ENCODE results near the gene FAM168B.

The FAM168B gene

DNA sequence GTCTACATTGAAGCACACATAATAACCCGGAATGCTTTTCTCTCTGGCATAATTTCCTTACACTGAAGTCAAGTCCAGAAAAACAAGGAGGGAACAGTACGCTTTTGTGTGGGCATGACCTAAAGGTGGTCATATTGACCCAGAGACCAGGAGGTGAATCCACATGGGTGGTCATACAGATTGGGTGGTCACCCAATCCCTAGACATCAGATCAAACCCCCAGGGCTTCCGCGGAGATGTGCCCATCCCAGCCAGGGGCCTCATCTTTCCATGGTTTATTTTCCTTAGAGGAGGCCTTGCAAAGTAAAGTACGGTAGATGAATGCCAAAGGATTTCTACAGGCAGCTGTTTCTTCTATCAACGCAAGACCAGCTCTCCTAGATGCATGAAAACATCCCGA lies 38.8 kb downstream of the FAM168B start:
- DNase-seq = no peak

DNA sequence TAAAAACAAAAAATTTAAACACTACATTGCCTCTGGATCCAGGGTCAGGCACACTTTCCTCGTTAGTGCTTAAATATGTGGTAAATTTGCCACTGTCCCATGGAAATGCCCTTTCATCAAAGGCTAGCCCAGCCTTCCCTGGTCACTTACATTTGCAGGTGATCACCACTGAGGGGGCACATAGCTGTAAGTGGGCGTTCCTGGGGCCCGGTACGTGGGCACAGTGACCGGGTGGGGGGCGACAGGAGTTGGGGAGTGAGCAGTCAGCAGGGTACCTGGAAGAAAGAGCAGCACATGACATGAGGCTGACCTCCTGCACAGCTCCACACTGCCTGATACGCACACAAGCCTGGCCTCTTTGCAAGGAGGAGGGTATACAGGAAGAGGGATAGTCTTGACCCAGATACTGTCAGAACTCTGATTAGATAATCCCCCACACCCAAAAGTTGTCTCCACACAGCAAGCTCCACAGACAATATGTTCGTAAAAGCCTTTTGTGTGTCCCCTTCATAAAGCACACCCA lies 40.5 kb downstream of the FAM168B start:
- DNase-seq = no peak

GRCh38 chr2:131050896-131051295 lies 42.4 kb downstream of the FAM168B start:
- no peak for DNase-seq

- DNase-seq = no peak
Observed at GRCh38 chr2:131049150-131049718, 44.0 kb downstream of the FAM168B start.

- no peak for DNase-seq
Observed at GRCh38 chr2:131048641-131049040, 44.6 kb downstream of the FAM168B start.

- DNase-seq = no peak
Observed at GRCh38 chr2:131047920-131048560, 45.2 kb downstream of the FAM168B start.

DNA sequence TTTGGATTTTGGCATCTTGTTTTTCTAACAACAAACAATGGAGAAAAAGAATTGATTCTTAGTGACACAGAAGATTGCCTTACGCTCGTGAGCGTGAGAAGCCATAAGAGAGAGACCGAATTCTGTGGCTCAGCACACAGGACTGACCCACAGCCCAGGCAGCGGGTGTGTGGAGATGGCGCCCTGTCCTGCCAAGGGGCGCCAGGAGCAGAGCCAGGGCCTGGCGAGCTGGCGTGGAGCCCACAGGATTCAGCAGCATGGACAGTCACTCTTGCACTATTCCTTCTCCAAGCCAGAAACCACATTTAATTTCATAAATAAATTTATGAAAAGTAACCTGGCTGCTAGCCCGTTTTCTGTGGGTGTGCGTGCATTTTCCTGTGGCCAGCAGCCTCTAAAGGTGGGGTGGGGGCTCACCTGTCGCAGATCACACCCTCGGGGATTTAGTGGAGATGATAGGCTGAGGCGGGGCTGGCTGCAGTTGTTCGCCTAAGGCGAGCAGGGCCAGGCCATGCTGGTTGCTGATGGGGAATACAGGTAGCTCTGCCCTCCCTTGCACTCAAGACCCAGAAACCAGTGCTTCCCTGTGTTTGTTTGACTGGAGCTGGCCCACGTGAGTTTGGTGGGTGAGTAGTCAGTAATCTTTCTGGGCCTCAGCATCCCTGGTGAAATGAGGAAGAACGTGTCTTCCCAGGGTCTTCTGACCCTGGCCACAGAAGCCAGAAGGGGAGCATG lies 46.2 kb downstream of the FAM168B start:
- DNase-seq = no peak

DNA sequence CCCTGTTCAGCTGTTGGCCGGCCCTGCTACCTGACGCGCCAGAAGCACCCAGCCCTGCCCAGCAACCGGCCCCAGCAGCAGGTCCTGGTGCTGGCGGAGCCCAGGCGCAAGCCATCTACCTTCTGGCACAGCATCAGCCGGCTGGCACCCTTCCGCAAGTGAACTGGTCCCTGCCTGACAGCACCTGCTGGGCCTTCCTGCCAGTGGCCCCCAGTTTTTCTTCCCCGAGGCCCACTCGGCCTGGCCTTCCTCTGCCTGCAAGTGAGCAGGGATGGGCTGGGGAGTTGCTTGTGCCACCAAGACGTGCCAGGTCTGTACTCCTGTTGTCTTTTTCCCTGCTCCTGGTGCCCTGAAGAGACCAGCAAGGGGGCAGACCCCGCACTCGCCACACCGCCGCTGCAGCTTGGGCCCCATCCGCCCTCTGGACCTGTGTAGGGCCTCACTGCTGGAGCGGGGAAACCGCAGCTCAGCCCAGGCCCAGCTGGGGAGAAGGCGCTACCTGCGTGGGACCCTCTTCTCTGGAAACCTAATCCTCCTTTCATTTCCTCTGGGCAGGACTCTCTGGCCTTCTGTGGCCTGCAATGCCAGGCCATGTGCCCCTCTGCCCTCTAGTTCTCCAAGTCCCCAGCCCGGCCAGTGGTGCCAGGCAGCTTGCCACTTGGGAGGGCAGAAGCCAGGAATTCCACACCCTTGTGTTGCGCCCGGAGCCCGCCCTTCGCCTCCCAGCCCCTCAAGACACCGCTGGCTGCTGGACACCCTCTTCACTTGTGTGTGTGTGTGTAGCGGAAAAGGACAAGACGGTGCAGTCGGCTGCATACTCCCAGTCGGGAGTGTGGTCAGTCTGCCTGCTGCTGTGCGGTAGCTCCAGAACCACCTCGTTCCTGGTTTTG lies 47.0 kb downstream of the FAM168B start:
- DNase-seq = no peak

GRCh38 chr2:131045286-131046027 lies 47.8 kb downstream of the FAM168B start:
- DNase-seq = no peak

GRCh38 chr2:131044757-131045150 lies 48.5 kb downstream of the FAM168B start:
- no peak for DNase-seq

DNA sequence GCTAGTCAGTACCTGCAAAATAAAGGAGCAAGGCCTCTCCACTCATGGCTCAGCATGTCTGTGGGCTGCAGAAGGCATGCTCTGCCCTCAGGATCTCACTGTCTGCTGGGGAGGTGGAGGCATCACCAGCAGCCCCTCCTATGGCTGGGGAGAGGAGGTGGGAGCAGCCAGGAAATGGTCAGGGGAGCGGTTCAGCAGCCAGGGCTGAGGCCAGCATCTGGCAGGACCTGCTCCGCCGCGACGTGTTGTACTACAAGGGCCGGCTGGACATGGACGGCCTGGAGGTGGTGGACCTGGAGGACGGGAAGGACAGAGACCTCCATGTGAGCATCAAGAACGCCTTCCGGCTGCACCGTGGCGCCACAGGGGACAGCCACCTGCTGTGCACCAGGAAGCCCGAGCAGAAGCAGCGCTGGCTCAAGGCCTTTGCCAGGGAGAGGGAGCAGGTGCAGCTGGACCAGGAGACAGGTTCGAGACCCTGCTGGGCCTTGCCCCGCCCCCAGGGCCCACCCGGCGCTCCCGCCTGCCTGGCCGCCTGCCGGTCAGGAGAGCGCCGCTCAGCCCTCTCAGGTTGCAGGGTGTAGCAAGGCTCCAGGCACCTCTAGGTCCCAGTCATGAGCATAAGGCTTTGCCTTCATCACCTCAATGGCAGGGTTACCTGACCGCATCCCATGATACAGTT lies 49.0 kb downstream of the FAM168B start:
- DNase-seq = no peak

DNA sequence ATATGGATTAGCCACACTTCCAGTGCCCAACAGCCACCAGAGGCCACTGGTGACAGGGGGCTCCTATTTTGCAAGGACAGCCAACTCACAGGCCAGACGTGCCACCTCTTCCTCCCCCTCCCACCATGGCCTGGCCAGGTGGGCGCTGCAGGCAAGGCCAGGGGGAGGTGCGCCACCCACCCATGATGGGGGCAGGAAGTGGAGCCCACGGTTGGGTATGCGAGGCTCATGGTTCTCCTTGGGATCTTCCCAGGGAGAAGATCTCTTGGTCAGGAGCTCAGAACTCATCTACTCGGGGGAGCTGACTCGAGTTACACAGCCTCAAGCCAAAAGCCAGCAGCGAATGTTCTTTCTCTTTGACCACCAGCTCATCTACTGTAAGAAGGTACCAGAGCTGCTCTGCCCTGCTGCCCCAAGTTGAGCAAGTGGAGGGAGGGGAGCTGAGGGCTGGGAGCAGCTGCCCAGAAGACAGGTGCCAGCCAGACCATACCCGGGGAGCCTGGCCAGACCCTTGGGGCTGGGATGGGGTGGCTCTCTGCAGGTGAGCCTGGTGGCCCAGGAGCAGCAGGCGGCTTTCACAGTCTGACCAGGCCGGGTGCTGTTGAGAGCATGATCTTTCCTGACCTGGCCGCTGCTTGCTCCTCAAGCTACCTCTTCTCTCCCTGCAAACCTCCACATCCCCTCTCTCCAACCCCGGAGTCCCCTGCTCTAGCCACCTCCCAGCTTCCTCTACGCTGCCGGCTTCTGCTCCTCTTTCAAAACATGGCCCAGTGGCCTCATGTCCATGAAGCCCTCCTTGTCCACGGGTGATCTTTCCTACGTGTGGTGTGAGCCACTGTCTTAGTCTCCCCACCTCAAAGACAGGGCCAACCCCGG lies 49.8 kb downstream of the FAM168B start:
- DNase-seq = no peak

GRCh38 chr2:131042148-131042775 lies 51.0 kb downstream of the FAM168B start:
- no peak for DNase-seq

- DNase-seq = no peak
Observed at GRCh38 chr2:131041402-131042147, 51.7 kb downstream of the FAM168B start.

DNA sequence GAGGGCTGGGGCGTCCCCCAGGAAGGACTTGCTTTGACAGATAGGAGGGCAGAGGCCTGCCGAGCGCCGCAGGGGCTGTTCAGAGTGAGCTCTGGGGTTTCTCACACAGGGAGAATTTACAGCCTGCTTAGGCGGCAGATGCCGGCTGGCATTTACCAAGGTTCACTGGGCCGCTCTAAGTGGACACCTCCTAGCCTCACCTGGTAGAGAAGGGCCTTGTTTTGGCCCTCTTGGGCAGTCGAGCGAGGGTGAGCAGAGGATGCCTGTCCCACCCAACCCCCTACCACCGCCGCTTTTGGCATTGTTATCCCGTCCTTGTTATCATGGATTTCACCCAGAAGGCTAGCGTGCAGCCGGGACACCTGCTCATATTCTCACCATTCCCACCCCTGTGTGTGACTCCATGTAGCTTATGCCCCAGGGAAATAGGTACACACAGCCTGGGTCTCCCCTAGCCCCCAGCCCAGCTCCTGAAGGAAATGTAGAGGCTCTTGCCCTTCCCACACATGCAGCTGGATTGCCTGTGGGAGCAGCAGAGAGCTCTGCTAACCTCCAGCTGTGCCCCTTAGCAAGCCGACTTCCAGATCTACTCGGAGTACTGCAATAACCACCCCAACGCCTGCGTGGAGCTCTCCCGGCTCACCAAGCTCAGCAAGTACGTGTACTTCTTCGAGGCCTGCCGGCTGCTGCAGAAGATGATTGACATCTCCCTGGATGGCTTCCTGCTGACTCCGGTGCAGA lies 52.4 kb downstream of the FAM168B start:
- peak; percentile 17 for DNase-seq

GRCh38 chr2:131039908-131040660 lies 53.2 kb downstream of the FAM168B start:
- peak; percentile 35 for DNase-seq

DNA sequence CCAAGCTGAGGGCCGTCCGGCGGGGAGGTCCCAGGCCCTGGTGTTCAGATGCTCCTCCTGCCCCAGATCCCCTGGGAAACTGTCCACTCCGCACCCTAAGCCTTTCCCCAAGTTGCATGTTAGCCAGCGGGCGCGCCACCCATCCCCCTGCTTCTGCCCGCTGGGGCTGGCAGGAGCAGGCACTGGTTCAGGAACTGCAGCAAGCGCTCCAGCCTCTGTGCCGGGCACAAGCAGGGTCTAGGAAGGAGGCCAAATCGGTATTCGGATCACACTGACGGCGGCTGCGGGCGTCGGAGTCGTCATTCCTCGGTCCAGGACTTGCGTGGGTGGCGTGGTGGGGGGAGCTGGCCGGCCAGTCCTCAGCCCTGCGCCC lies 53.7 kb downstream of the FAM168B start:
- no peak for DNase-seq

GRCh38 chr2:131039101-131039440 lies 54.2 kb downstream of the FAM168B start:
- no peak for DNase-seq

Measured in activated CD4-positive, alpha-beta T cell treated with anti-CD3 and anti-CD28 coated beads, Interleukin-10, Interleukin-2, amounts not matched to agents 100 ng/mL and 50 ng/mL, durations not matched to agents 16 hours and 8 hours (primary cell).